Tibial nerve (tissue), 4 donors: Measurements from ENCODE around the gene MAN1A1.

Experiments used
- EP300 ChIP-seq, 2 donors: sonication (generic); formaldehyde crosslinking; IDR thresholded peaks; one replicate each; pipeline ENCODE4 v1.6.1; 2017; ENCODE audit warnings: antibody characterized with exemption in 2 of 2, mild to moderate bottlenecking in 1 of 2
- POLR2A ChIP-seq, 2 donors: fragments of 450-650 bp; IDR thresholded peaks; one replicate each; pipeline ENCODE4 v1.6.1; 2017; ENCODE audit warnings: antibody characterized with exemption in 2 of 2, mild to moderate bottlenecking in 2 of 2, moderate library complexity in 2 of 2
- TF ChIP-seq, protein P1 (sequence below), 5 experiments: fragments of 200-600 bp in 3 of 5; fragments of 450-650 bp in 2 of 5; sonication (generic) in 3 of 5; IDR thresholded peaks; one replicate each; pipeline ENCODE4 v1.5.1; 2016 to 2019; ENCODE audit warnings: antibody characterized with exemption in 5 of 5, mild to moderate bottlenecking in 3 of 5, moderate library complexity in 2 of 5

DNA sequence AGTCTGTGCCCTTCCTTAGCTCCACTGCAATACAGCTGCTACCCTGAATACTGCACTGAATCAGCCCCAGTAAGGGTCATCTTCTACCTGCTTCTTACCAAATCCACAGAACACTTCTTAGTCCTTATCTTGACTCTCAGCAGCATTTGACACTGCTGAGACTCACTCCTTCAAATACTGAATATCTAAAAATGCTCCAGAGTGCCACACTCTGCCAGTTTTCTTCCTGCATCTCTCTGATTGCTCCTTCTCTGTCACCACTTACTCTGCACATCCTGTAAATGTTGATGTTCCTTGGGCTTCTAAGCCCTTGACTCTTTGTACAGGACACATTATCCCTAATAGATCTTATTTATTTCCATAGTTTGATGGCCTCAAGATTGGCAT, 19.8 kb downstream of the MAN1A1 start:
- TF ChIP-seq, protein P1, sequence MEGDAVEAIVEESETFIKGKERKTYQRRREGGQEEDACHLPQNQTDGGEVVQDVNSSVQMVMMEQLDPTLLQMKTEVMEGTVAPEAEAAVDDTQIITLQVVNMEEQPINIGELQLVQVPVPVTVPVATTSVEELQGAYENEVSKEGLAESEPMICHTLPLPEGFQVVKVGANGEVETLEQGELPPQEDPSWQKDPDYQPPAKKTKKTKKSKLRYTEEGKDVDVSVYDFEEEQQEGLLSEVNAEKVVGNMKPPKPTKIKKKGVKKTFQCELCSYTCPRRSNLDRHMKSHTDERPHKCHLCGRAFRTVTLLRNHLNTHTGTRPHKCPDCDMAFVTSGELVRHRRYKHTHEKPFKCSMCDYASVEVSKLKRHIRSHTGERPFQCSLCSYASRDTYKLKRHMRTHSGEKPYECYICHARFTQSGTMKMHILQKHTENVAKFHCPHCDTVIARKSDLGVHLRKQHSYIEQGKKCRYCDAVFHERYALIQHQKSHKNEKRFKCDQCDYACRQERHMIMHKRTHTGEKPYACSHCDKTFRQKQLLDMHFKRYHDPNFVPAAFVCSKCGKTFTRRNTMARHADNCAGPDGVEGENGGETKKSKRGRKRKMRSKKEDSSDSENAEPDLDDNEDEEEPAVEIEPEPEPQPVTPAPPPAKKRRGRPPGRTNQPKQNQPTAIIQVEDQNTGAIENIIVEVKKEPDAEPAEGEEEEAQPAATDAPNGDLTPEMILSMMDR (IDR thresholded peaks at IDR 0.05): no peak
- no peak for TF ChIP-seq POLR2A (IDR thresholded peaks at IDR 0.05)
- no peak for TF ChIP-seq EP300 (IDR thresholded peaks at IDR 0.05)
